Thyroid gland (tissue), 4 donors: ENCODE data around the gene CPLANE2. TPM values are rescaled to one million over a fixed set of nuclear protein-coding genes. Genes with fewer than 3 reads are reported as not detected.

Source experiments
- DNase-seq, 2 donors: peaks; one replicate each; pipeline ENCODE4 v3.0.0-alpha.2; 2019
- H3K27ac ChIP-seq, 3 donors: fragments of 200-600 bp; sonication (generic); 1 replicate in 2 of 3; 2 replicates in 1 of 3; pipeline ENCODE4 v1.5.1; 2016 to 2019; ENCODE audit warnings: mild to moderate bottlenecking in 1 of 3, moderate library complexity in 1 of 3
- H3K27me3 ChIP-seq: fragments of 200-600 bp; sonication (generic); one replicate; pipeline ENCODE4 v1.5.1; 2019
- H3K36me3 ChIP-seq, 2 donors: fragments of 200-600 bp; sonication (generic); one replicate each; pipeline ENCODE4 v1.5.1; 2016 to 2019
- H3K4me1 ChIP-seq, 2 donors: fragments of 200-600 bp; sonication (generic); one replicate each; pipeline ENCODE4 v1.5.1; 2017 to 2019
- H3K4me3 ChIP-seq, 3 donors: fragments of 200-600 bp; sonication (generic); replicated peaks in 1 of 3; 1 replicate in 2 of 3; 2 replicates in 1 of 3; pipeline ENCODE4 v1.5.1; 2016; ENCODE audit warnings: mild to moderate bottlenecking in 1 of 3
- H3K9me3 ChIP-seq: fragments of 200-600 bp; sonication (generic); one replicate; pipeline ENCODE4 v1.5.1; 2017
- CTCF ChIP-seq, 6 experiments: fragments of 200-600 bp in 3 of 6; fragments of 450-650 bp in 3 of 6; sonication (generic) in 3 of 6; IDR thresholded peaks; one replicate each; pipeline ENCODE4 v1.5.1; 2016 to 2019; ENCODE audit warnings: antibody characterized with exemption in 6 of 6, mild to moderate bottlenecking in 2 of 6, inconsistent platforms in 1 of 6, moderate library complexity in 1 of 6
- POLR2A ChIP-seq, 2 donors: fragments of 450-650 bp; IDR thresholded peaks; one replicate each; pipeline ENCODE4 v1.6.1; 2017; ENCODE audit warnings: antibody characterized with exemption in 2 of 2, mild to moderate bottlenecking in 2 of 2, moderate library complexity in 1 of 2
- WGBS, 2 donors: methylation state at CpG; one replicate each; pipeline ENCODE4 v1.1.5; 2017; 5-methylcytosine and 5-hydroxymethylcytosine counted together
- intact Hi-C: fragments of 100-400 bp; cut with DNase I; formaldehyde crosslinking; loops from one replicate; pipeline ENCODE4 v1.15.1; 2023
- total RNA-seq, 4 donors: library from RNA; depleted of rRNA; stranded (reverse); fragments of >200 nt; gene quantifications; one replicate each; pipeline ENCODE4 v1.2.3, GENCODE V29; 2016

The CPLANE2 gene
- total RNA-seq, 4 donors from 2014 or later = 4.3 to 21.8 (median 15.3) TPM

DNA sequence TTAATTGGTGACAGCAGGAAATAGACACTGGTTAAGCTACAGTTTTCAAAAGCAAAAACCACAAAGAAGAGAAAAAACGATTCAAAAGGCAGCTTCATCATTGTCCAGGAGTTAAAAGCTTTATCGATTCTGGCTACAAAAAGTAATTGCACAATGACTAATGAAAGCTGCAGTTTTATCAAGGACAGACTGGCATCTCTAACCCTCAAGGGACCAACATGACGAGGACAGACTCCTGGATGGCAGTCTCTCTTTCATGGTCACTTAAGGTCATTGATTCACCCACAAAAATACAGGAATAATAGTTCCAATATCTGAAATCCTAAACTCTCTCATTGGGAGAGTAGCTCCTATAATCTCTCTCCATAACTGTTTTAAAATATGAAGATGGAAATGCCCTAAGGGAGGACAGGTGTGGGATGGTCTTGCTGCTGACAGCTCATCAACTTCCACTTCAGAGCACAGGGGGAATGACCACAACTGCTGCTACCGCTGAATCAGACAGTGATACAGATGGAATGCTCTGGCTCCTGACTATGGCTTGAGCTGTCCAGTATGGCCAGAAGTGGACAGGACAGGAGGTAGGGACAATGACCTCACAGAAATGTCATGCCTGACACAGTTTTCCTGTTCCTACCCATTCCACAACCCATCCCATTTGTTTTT lies 17.4 kb upstream of the CPLANE2 start:
- intact Hi-C loops = no loop called here
- Histone ChIP-seq H3K27me3 (no peaks in the 10 kb centered on the region), H3K36me3 (peaks cover 18 to 30% of the 10 kb centered on the region in 2 donors), H3K4me3 (no peak overlapping the region), H3K27ac (peak overlapping the region in 1 of 3 donors; percentile 7), H3K9me3 (no peaks in the 10 kb centered on the region), H3K4me1 (peaks cover 13 to 16% of the 10 kb centered on the region in 2 donors)
- TF ChIP-seq POLR2A (IDR thresholded peaks at IDR 0.05) (no peak), CTCF (IDR thresholded peaks at IDR 0.05) (no peak)
- no peak for DNase-seq
- 81 to 87% methylated on average over 4 of the region's 4 CpGs for WGBS, 2 donors

DNA sequence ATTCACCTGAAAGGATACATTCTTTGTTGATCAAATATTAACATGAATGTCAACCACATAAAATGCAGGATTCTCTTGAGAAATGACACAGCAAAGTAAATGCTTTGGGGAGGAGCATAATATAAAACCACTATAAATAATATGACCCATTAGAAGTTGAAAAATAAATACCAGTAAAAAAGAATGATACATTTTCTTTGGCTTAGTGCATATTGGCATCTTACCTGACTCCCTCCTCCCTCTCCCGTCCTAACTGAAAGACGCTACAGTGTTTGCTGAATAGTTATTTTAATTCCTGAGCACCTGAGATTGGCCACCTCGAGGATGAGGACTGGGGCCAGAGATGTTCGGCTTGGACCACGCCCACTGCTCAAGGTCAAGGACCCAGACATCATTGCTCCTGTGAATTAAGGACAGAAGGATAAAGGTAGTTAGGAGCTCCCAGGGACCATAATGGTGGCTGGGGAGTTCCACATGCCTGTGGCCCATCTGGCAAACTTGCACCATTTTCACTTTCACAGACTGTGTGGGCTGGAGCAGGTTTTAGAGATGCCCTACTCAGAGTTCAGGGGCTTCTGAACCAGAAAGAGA lies 16.4 kb upstream of the CPLANE2 start:
- Histone ChIP-seq H3K9me3 (no peaks in the 10 kb centered on the region), H3K27me3 (no peaks in the 10 kb centered on the region), H3K27ac (no peak overlapping the region), H3K4me1 (peaks cover 22 to 26% of the 10 kb centered on the region in 2 donors), H3K36me3 (peaks cover 18 to 30% of the 10 kb centered on the region in 2 donors), H3K4me3 (no peak overlapping the region)
- intact Hi-C loops = no loop called here
- 70 to 87% methylated on average over 5 of the region's 5 CpGs for WGBS, 2 donors
- no peak for DNase-seq
- TF ChIP-seq POLR2A (IDR thresholded peaks at IDR 0.05) (no peak), CTCF (IDR thresholded peaks at IDR 0.05) (no peak)

GRCh38 chr1:16252912-16253311 lies 15.9 kb upstream of the CPLANE2 start:
- 92 to 96% methylated on average over 2 of the region's 2 CpGs for WGBS, 2 donors
- peaks cover 18 to 30% of the 10 kb centered on the region in 2 donors for H3K36me3 ChIP-seq
- H3K4me3 ChIP-seq = no peak overlapping the region
- no peak overlapping the region for H3K27ac ChIP-seq
- no peaks in the 10 kb centered on the region for H3K27me3 ChIP-seq
- TF ChIP-seq POLR2A (IDR thresholded peaks at IDR 0.05) = no peak
- TF ChIP-seq CTCF (IDR thresholded peaks at IDR 0.05) = no peak
- no peaks in the 10 kb centered on the region for H3K9me3 ChIP-seq
- DNase-seq = no peak
- intact Hi-C loops = no loop called here
- peaks cover 27 to 31% of the 10 kb centered on the region in 2 donors for H3K4me1 ChIP-seq

DNA sequence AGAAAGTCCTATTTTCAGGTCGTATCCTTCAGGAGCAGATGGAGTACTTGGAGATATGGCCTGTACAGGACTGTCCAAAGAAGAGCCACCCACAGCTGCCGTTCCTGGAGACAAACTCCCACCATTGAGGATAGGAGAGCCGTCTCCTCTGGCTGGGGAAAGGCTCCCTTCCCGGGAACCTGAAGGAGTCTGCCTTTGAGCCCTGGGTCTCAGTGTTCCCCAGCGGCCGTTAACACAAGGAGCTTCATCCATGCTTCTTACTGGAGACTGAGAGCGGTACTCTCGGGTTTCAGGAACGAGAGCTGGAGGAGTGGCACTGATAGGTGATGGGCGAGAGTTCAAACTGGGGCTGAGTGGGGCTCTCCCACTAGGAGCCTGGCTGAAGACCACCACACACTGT lies 14.4 kb upstream of the CPLANE2 start:
- no peaks in the 10 kb centered on the region for H3K27me3 ChIP-seq
- TF ChIP-seq CTCF (IDR thresholded peaks at IDR 0.05) (no peak), POLR2A (IDR thresholded peaks at IDR 0.05) (no peak)
- peaks cover 21 to 33% of the 10 kb centered on the region in 2 donors for H3K36me3 ChIP-seq
- H3K4me1 ChIP-seq = peaks cover 32 to 41% of the 10 kb centered on the region in 2 donors
- H3K27ac ChIP-seq = peak overlapping the region in 2 of 3 donors; percentile 71 to 83
- H3K4me3 ChIP-seq = no peak overlapping the region
- no peaks in the 10 kb centered on the region for H3K9me3 ChIP-seq
- DNase-seq = no peak
- intact Hi-C loops = no loop called here
- WGBS, 2 donors = 90 to 94% methylated on average over 9 to 10 of the region's 10 CpGs
